ENCODE results near the gene ELMOD2. TPM values are rescaled to one million over a fixed set of nuclear protein-coding genes. Genes with fewer than 3 reads are reported as not detected.

Gene ELMOD2
- total RNA-seq, 1 experiment from 2014 or later = 26.6 TPM

- DNase-seq (ENCODE audit: low read depth) = no peak
Measured at GRCh38 chr4:140581078-140581477, 57.1 kb downstream of the ELMOD2 start.

- no peak for DNase-seq (ENCODE audit: low read depth)
Measured at GRCh38 chr4:140584439-140584838, 60.5 kb downstream of the ELMOD2 start.

GRCh38 chr4:140595065-140595464 lies 71.1 kb downstream of the ELMOD2 start:
- peak; percentile 9 for DNase-seq (ENCODE audit: low read depth)

DNA sequence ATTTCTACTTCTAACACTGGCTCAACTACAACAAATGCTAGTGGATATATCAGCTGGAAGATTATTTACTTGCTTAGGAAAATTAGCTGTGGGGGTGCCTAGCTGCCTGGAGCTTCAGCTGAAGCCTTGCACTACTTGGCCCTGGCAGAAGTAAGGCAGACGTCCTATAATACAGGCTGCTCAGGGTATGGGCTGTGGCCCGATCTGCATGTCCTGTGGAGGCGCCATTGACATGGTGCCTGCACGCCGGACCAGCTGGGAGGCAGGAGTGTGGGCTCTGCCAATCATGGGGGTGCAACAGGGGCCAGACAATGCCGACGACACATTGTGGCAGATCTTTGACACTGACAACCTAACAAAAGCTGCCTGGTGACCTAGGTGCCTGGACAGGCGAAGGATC lies 76.4 kb downstream of the ELMOD2 start:
- no peak for DNase-seq (ENCODE audit: low read depth)

DNA sequence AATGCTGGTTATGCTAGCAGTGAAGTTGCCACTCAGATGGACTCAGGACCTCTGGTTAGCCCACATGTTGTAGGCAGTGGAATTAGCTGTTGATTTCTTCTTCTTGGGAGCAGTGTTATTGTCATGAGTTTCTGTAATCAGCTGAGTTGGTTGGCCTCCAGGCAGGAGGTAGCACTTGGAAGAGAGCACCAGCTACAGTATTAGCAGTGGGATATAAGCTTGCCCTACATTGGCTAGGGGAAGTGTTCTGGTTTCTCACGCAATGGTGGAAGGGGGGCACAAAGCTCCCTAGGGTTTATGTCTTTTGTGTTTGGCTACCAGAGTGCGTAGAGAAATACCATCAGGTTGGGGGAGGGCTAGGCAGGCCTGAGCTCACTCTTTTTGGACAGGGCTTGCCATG lies 78.7 kb downstream of the ELMOD2 start:
- DNase-seq (ENCODE audit: low read depth) = no peak

DNA sequence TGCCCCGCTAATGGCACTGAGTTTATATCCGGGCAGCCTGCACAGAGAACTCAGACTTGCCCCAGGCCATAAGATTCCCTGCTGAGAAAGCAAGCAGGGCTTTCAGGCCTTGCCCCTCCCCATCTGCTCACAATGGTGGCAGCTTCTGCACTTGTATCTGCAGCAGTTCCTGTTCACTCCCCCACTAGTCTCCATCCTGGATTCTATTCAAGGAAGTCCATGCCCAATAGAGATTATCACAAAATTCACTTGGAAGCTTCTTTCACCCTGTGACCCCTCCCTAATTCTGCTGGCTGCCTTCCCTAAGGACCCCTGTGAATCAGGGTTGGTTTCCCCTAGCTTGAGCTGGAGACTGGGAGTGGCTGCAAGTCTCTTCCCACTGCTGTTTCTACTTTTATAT lies 79.3 kb downstream of the ELMOD2 start:
- peak; percentile 19 for DNase-seq (ENCODE audit: low read depth)

Other genes starting within 250 kb of the ELMOD2 start
- 47.5 and 83.0 TPM in 2 replicates for gene SCOC, start 150.5 kb upstream of the ELMOD2 start, total RNA-seq (2014; rRNA removed; shearing (Covaris generic))
- gene CLGN, start 96.5 kb upstream of the ELMOD2 start, total RNA-seq (2014; rRNA removed; shearing (Covaris generic)) = 3.8 and 7.4 TPM in 2 replicates
- gene MGAT4D, start 25.9 kb upstream of the ELMOD2 start, total RNA-seq (2014; rRNA removed; shearing (Covaris generic)) = not detected in 2 replicates
- gene UCP1, start 44.8 kb downstream of the ELMOD2 start, total RNA-seq (2014; rRNA removed; shearing (Covaris generic)) = not detected in 2 replicates
- gene TBC1D9, start 232.2 kb downstream of the ELMOD2 start, total RNA-seq (2014; rRNA removed; shearing (Covaris generic)) = 9.0 and 15.3 TPM in 2 replicates